Measurements from ENCODE around the gene MRPL45. TPM values are rescaled to one million over a fixed set of nuclear protein-coding genes. Genes with fewer than 3 reads are reported as not detected.
"Not testable (repeated sequence)": the region's sequence is repeated elsewhere in the genome, so short reads cannot be mapped to it uniquely, and the experiment has no call there.

The MRPL45 gene
- total RNA-seq, 6 donors from 2014 or later: 5.7 to 28.9 (median 25.2) TPM

GRCh38 chr17:38286501-38287091 is 10.4 kb upstream of the MRPL45 start:
- WGBS, 2 donors: 27 to 51% methylated on average over 4 to 11 of the region's 11 CpGs
- peak; percentile 86 to 94 for ATAC-seq (ENCODE audit: low FRiP score in 2 of 2)

GRCh38 chr17:38288217-38288827 is 8.6 kb upstream of the MRPL45 start:
- not testable (repeated sequence) for H3K9me3 ChIP-seq, H3K36me3 ChIP-seq, H3K4me3 ChIP-seq, H3K27ac ChIP-seq, H3K4me1 ChIP-seq, DNase-seq, H3K27me3 ChIP-seq
- TF ChIP-seq CTCF (IDR thresholded peaks at IDR 0.05): peak in 3 of 6 experiments; percentile 9 to 29 (median 17)
- WGBS, 2 donors: 68 to 80% methylated on average over 4 to 10 of the region's 12 CpGs
- ATAC-seq (ENCODE audit: low FRiP score in 2 of 2): peak in 1 of 2 donors; percentile 53

More at GRCh38 chr17:38286501-38287091, 10.4 kb upstream of the MRPL45 start:
- TF ChIP-seq POLR2AphosphoS5 (IDR thresholded peaks at IDR 0.05): peak; percentile 21 to 59
- not testable (repeated sequence) for H3K4me3 ChIP-seq, H3K27me3 ChIP-seq, H3K4me1 ChIP-seq, H3K36me3 ChIP-seq, H3K9me3 ChIP-seq
- DNase-seq: peak in 1 of 2 donors; percentile 37
- peak overlapping the region in 2 of 4 donors; percentile 43 to 54 for H3K27ac ChIP-seq

- 92 to 100% methylated on average over 1 of the region's 1 CpG for WGBS, 2 donors
- H3K4me1 ChIP-seq; ATAC-seq (ENCODE audit: low FRiP score in 2 of 2); H3K27ac ChIP-seq; H3K4me3 ChIP-seq; H3K27me3 ChIP-seq; DNase-seq; H3K9me3 ChIP-seq; H3K36me3 ChIP-seq: not testable (repeated sequence)
Measured at GRCh38 chr17:38289760-38290159, 7.2 kb upstream of the MRPL45 start.

GRCh38 chr17:38295602-38296365 is 1.2 kb upstream of the MRPL45 start:
- not testable (repeated sequence) for H3K27me3 ChIP-seq; DNase-seq; H3K4me1 ChIP-seq; H3K9me3 ChIP-seq; ATAC-seq (ENCODE audit: low FRiP score in 2 of 2); H3K4me3 ChIP-seq
- peak overlapping the region in 2 of 4 donors; percentile 32 to 80 for H3K27ac ChIP-seq
- peaks cover 4 to 12% (median 6%) of the 10 kb centered on the region in 4 donors for H3K36me3 ChIP-seq
- WGBS, 2 donors: 70 to 74% methylated on average over 14 to 19 of the region's 21 CpGs

- TF ChIP-seq EP300 (IDR thresholded peaks at IDR 0.05) (no peak), CTCF (IDR thresholded peaks at IDR 0.05) (no peak), POLR2AphosphoS5 (IDR thresholded peaks at IDR 0.05) (no peak), POLR2A (IDR thresholded peaks at IDR 0.05) (no peak)
- Histone ChIP-seq H3K27me3 (no peaks in the 10 kb centered on the region), H3K4me1 (peaks cover 0 to 5% (median 2%) of the 10 kb centered on the region in 4 donors), H3K27ac (no peak overlapping the region), H3K9me3 (no peaks in the 10 kb centered on the region), H3K36me3 (peaks cover 0 to 24% (median 13%) of the 10 kb centered on the region in 4 donors), H3K4me3 (no peak overlapping the region)
- no peak for DNase-seq
- 67 to 68% methylated on average over 3 of the region's 3 CpGs for WGBS, 2 donors
- no peak for ATAC-seq (ENCODE audit: low FRiP score in 2 of 2)
Measured at GRCh38 chr17:38315497-38315896, 18.5 kb downstream of the MRPL45 start.

GRCh38 chr17:38317081-38317480 is 20.1 kb downstream of the MRPL45 start:
- TF ChIP-seq CTCF (IDR thresholded peaks at IDR 0.05) (no peak), EP300 (IDR thresholded peaks at IDR 0.05) (no peak), POLR2AphosphoS5 (IDR thresholded peaks at IDR 0.05) (no peak), POLR2A (IDR thresholded peaks at IDR 0.05) (no peak)
- Histone ChIP-seq H3K4me1 (peaks cover 0 to 17% (median 8%) of the 10 kb centered on the region in 4 donors), H3K4me3 (no peak overlapping the region), H3K27ac (no peak overlapping the region), H3K27me3 (no peaks in the 10 kb centered on the region), H3K36me3 (peaks cover 0 to 29% (median 13%) of the 10 kb centered on the region in 4 donors), H3K9me3 (no peaks in the 10 kb centered on the region)
- DNase-seq (no peak), ATAC-seq (ENCODE audit: low FRiP score in 2 of 2) (no peak)
- 86 to 87% methylated on average over 3 of the region's 3 CpGs for WGBS, 2 donors
